ENCODE data around the gene LKAAEAR1. TPM values are rescaled to one million over a fixed set of nuclear protein-coding genes. Genes with fewer than 3 reads are reported as not detected.

Gene LKAAEAR1
- total and polyA plus RNA-seq, 2 experiments from 2014 or later, result 1.2 TPM; not detected in 1

- Histone ChIP-seq H3K4me2 (no peak overlapping the region), H3K4me3 (no peak overlapping the region)
- 91% methylated on average over 6 of the region's 6 CpGs for WGBS (ENCODE audit: low lambda C conversion rate, missing lambda C conversion rate)
Observed at GRCh38 chr20:64096535-64096934, 12.3 kb upstream of the LKAAEAR1 start.

GRCh38 chr20:64095927-64096326 lies 11.7 kb upstream of the LKAAEAR1 start:
- Histone ChIP-seq H3K27ac (no peak overlapping the region), H4K20me1 (ENCODE audit: insufficient read depth, poor library complexity, severe bottlenecking) (no peaks in the 10 kb centered on the region), H3K4me3 (no peak overlapping the region), H3K9me2 (replicated peaks; ENCODE audit: insufficient read depth) (no peaks in the 10 kb centered on the region), H3K36me3 (replicated peaks; ENCODE audit: insufficient read depth, low read depth) (no peaks in the 10 kb centered on the region), H3K27me3 (peaks cover 9% of the 10 kb centered on the region), H3K4me2 (no peak overlapping the region), H3K79me2 (no peaks in the 10 kb centered on the region), H2AFZ (no peak overlapping the region), H3K9me3 (ENCODE audit: low read depth) (no peaks in the 10 kb centered on the region), H3K4me1 (ENCODE audit: insufficient read depth) (no peaks in the 10 kb centered on the region)
- DNase-seq (ENCODE audit: low spot score), result no peak
- TF ChIP-seq CTCF (IDR thresholded peaks at IDR 0.05; ENCODE audit: poor library complexity), result no peak
- TF ChIP-seq EZH2phosphoT487 (IDR thresholded peaks at IDR 0.05; ENCODE audit: low read depth, severe bottlenecking, unreplicated experiment), result no peak
- WGBS (ENCODE audit: low lambda C conversion rate, missing lambda C conversion rate), result 89% methylated on average over 11 of the region's 11 CpGs

More at GRCh38 chr20:64096535-64096934, 12.3 kb upstream of the LKAAEAR1 start:
- Histone ChIP-seq H3K9me3 (ENCODE audit: low read depth) (no peaks in the 10 kb centered on the region), H3K27me3 (peaks cover 15% of the 10 kb centered on the region), H4K20me1 (ENCODE audit: insufficient read depth, poor library complexity, severe bottlenecking) (no peaks in the 10 kb centered on the region), H3K36me3 (replicated peaks; ENCODE audit: insufficient read depth, low read depth) (no peaks in the 10 kb centered on the region), H3K27ac (no peak overlapping the region), H2AFZ (no peak overlapping the region), H3K79me2 (no peaks in the 10 kb centered on the region), H3K4me1 (ENCODE audit: insufficient read depth) (no peaks in the 10 kb centered on the region), H3K9me2 (replicated peaks; ENCODE audit: insufficient read depth) (no peaks in the 10 kb centered on the region)
- DNase-seq (ENCODE audit: low spot score), result no peak
- no peak for TF ChIP-seq CTCF (IDR thresholded peaks at IDR 0.05; ENCODE audit: poor library complexity)
- no peak for TF ChIP-seq EZH2 (IDR thresholded peaks at IDR 0.05; ENCODE audit: borderline replicate concordance)
- no peak for TF ChIP-seq EZH2phosphoT487 (IDR thresholded peaks at IDR 0.05; ENCODE audit: low read depth, severe bottlenecking, unreplicated experiment)

DNA sequence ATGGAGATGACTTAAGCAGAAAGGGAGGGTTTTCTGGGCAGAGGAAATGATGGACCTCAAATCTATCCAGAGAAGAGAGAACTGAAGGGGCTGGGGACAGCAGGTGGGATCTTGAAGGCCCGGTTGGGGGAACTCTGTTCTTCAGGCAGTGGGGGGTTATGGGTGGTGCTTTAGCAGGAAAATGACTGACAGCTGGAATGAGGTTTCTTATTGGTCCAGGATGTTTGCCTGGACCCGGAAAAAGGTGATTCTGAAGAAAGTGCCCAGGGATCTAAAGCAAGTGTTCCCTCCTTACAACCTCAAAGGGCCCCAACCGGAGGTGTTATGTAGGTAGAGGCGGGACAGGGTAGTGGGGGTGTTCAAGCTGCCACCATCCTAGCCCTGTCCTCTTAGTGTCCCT lies 11.3 kb upstream of the LKAAEAR1 start:
- H2AFZ ChIP-seq, result no peak overlapping the region
- no peaks in the 10 kb centered on the region for H3K9me3 ChIP-seq (ENCODE audit: low read depth)
- no peaks in the 10 kb centered on the region for H3K79me2 ChIP-seq
- H3K27me3 ChIP-seq, result peaks cover 4% of the 10 kb centered on the region
- no peaks in the 10 kb centered on the region for H3K4me1 ChIP-seq (ENCODE audit: insufficient read depth)
- no peak overlapping the region for H3K4me2 ChIP-seq
- H3K4me3 ChIP-seq, result no peak overlapping the region
- TF ChIP-seq EZH2phosphoT487 (IDR thresholded peaks at IDR 0.05; ENCODE audit: low read depth, severe bottlenecking, unreplicated experiment), result no peak
- TF ChIP-seq CTCF (IDR thresholded peaks at IDR 0.05; ENCODE audit: poor library complexity), result no peak
- TF ChIP-seq EZH2 (IDR thresholded peaks at IDR 0.05; ENCODE audit: borderline replicate concordance), result no peak
- no peaks in the 10 kb centered on the region for H3K9me2 ChIP-seq (replicated peaks; ENCODE audit: insufficient read depth)
- H3K27ac ChIP-seq, result no peak overlapping the region
- DNase-seq (ENCODE audit: low spot score), result no peak
- 81% methylated on average over 4 of the region's 4 CpGs for WGBS (ENCODE audit: low lambda C conversion rate, missing lambda C conversion rate)
- no peaks in the 10 kb centered on the region for H4K20me1 ChIP-seq (ENCODE audit: insufficient read depth, poor library complexity, severe bottlenecking)
- no peaks in the 10 kb centered on the region for H3K36me3 ChIP-seq (replicated peaks; ENCODE audit: insufficient read depth, low read depth)

- H3K27me3 ChIP-seq, result no peaks in the 10 kb centered on the region
- H3K9me3 ChIP-seq (ENCODE audit: low read depth), result no peaks in the 10 kb centered on the region
- H3K4me2 ChIP-seq, result no peak overlapping the region
- TF ChIP-seq EZH2phosphoT487 (IDR thresholded peaks at IDR 0.05; ENCODE audit: low read depth, severe bottlenecking, unreplicated experiment), result no peak
- TF ChIP-seq CTCF (IDR thresholded peaks at IDR 0.05; ENCODE audit: poor library complexity), result no peak
- TF ChIP-seq EZH2 (IDR thresholded peaks at IDR 0.05; ENCODE audit: borderline replicate concordance), result no peak
- no peak overlapping the region for H2AFZ ChIP-seq
- no peaks in the 10 kb centered on the region for H3K79me2 ChIP-seq
- H3K27ac ChIP-seq, result no peak overlapping the region
- DNase-seq (ENCODE audit: low spot score), result no peak
- no peaks in the 10 kb centered on the region for H4K20me1 ChIP-seq (ENCODE audit: insufficient read depth, poor library complexity, severe bottlenecking)
- no peaks in the 10 kb centered on the region for H3K4me1 ChIP-seq (ENCODE audit: insufficient read depth)
- no peak overlapping the region for H3K4me3 ChIP-seq
- 69% methylated on average over 9 of the region's 9 CpGs for WGBS (ENCODE audit: low lambda C conversion rate, missing lambda C conversion rate)
- no peaks in the 10 kb centered on the region for H3K36me3 ChIP-seq (replicated peaks; ENCODE audit: insufficient read depth, low read depth)
- H3K9me2 ChIP-seq (replicated peaks; ENCODE audit: insufficient read depth), result no peaks in the 10 kb centered on the region
Observed at GRCh38 chr20:64093013-64093503, 8.9 kb upstream of the LKAAEAR1 start.

Measured in hepatocyte (in vitro differentiated cells).